ENCODE results near the gene HIBCH. TPM values are rescaled to one million over a fixed set of nuclear protein-coding genes. Genes with fewer than 3 reads are reported as not detected.

HIBCH gene
- total and polyA plus RNA-seq, 2 donors (not counting 3 experiments of a cell fraction or from before 2014, with no cell fraction given), result 6.4 to 24.7 TPM

GRCh38 chr2:190177249-190178040, 142.2 kb downstream of the HIBCH start:
- H3K4me2 ChIP-seq (ENCODE audit: insufficient read depth, low read length), result no peak overlapping the region
- H3K27me3 ChIP-seq (ENCODE audit: control insufficient read depth in 2 of 2, insufficient read depth in 2 of 2, low read length in 2 of 2), result no peaks in the 10 kb centered on the region
- DNase-seq (ENCODE audit: low read depth, low spot score), result no peak
- no peaks in the 10 kb centered on the region for H3K36me3 ChIP-seq (ENCODE audit: control insufficient read depth in 2 of 2, extremely low read depth in 1 of 2, insufficient read depth in 2 of 2, low read length in 2 of 2)
- no peaks in the 10 kb centered on the region for H3K79me2 ChIP-seq (ENCODE audit: control insufficient read depth, insufficient read depth, low read length)
- dilution Hi-C loops (cut with MboI; ENCODE audit: extremely low pct_ligation_motif_present, low sequenced_read_pairs) (no loop called here), intact Hi-C loops (cut with micrococcal nuclease) (no loop called here)
- no peaks in the 10 kb centered on the region for H3K9me3 ChIP-seq (replicated peaks; ENCODE audit: control insufficient read depth, insufficient read depth, low read length)
- TF ChIP-seq, protein P1, sequence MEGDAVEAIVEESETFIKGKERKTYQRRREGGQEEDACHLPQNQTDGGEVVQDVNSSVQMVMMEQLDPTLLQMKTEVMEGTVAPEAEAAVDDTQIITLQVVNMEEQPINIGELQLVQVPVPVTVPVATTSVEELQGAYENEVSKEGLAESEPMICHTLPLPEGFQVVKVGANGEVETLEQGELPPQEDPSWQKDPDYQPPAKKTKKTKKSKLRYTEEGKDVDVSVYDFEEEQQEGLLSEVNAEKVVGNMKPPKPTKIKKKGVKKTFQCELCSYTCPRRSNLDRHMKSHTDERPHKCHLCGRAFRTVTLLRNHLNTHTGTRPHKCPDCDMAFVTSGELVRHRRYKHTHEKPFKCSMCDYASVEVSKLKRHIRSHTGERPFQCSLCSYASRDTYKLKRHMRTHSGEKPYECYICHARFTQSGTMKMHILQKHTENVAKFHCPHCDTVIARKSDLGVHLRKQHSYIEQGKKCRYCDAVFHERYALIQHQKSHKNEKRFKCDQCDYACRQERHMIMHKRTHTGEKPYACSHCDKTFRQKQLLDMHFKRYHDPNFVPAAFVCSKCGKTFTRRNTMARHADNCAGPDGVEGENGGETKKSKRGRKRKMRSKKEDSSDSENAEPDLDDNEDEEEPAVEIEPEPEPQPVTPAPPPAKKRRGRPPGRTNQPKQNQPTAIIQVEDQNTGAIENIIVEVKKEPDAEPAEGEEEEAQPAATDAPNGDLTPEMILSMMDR (IDR thresholded peaks at IDR 0.05; ENCODE audit: extremely low read depth in 1 of 2, insufficient read depth in 1 of 2, low read depth in 1 of 2, low read length in 2 of 2), result no peak
- no peak for TF ChIP-seq GATA2 (IDR thresholded peaks at IDR 0.05; ENCODE audit: insufficient read depth, insufficient read length, low read depth, low read length)
- H3K9me1 ChIP-seq (replicated peaks; ENCODE audit: control insufficient read depth, extremely low read depth, insufficient read depth, low read length), result no peaks in the 10 kb centered on the region
- no peak for FAIRE-seq
- H3K4me3 ChIP-seq (replicated peaks in 1 of 3; ENCODE audit: insufficient read depth in 1 of 3, low read depth in 1 of 3, low read length in 3 of 3), result no peak overlapping the region
- no TSS peak for BruUV-seq (replicated peaks)
- H2AFZ ChIP-seq (ENCODE audit: low read depth, low read length), result no peak overlapping the region
- ChIA-PET CTCF (interaction anchor here (1.2 kb wide), 1 partner anchor 101 kb away, joined by 3 read pairs; no protein-coding TSS in a partner anchor), POLR2A (no interaction called here)
- no peak overlapping the region for H3K9ac ChIP-seq (replicated peaks; ENCODE audit: extremely low read depth, insufficient read depth, low read length)
- peaks cover 2% of the 10 kb centered on the region for H3K4me1 ChIP-seq (ENCODE audit: control insufficient read depth, extremely low read depth, insufficient read depth, low read length)
- no peaks in the 10 kb centered on the region for H4K20me1 ChIP-seq (replicated peaks; ENCODE audit: control insufficient read depth, extremely low read depth, insufficient read depth, low read length)
- H3K27ac ChIP-seq (ENCODE audit: insufficient read depth, low read depth, low read length), result no peak overlapping the region

GRCh38 chr2:190173392-190173791, 146.2 kb downstream of the HIBCH start:
- H3K4me2 ChIP-seq (ENCODE audit: insufficient read depth, low read length), result no peak overlapping the region
- POLR2A ChIA-PET, result no interaction called here
- no peak overlapping the region for H3K27ac ChIP-seq (ENCODE audit: insufficient read depth, low read depth, low read length)
- no peaks in the 10 kb centered on the region for H3K9me3 ChIP-seq (replicated peaks; ENCODE audit: control insufficient read depth, insufficient read depth, low read length)
- DNase-seq (ENCODE audit: low read depth, low spot score), result no peak
- FAIRE-seq, result no peak
- TF ChIP-seq JUN (IDR thresholded peaks at IDR 0.05; ENCODE audit: borderline replicate concordance, insufficient read depth, insufficient read length, low read depth), result no peak
- TF ChIP-seq EZH2 (IDR thresholded peaks at IDR 0.05; ENCODE audit: borderline replicate concordance, low read depth, low read length, severe bottlenecking), result no peak
- TF ChIP-seq, protein P2, sequence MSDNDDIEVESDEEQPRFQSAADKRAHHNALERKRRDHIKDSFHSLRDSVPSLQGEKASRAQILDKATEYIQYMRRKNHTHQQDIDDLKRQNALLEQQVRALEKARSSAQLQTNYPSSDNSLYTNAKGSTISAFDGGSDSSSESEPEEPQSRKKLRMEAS (IDR thresholded peaks at IDR 0.05; ENCODE audit: insufficient read depth, insufficient read length), result no peak
- TF ChIP-seq MYC (IDR thresholded peaks at IDR 0.05; ENCODE audit: low read depth, low read length), result no peak
- TF ChIP-seq, protein P1 (IDR thresholded peaks at IDR 0.05; ENCODE audit: extremely low read depth in 1 of 2, insufficient read depth in 1 of 2, low read depth in 1 of 2, low read length in 2 of 2), result no peak
- no peak for TF ChIP-seq GATA2 (IDR thresholded peaks at IDR 0.05; ENCODE audit: insufficient read depth, insufficient read length, low read depth, low read length)
- TF ChIP-seq FOS (IDR thresholded peaks at IDR 0.05; ENCODE audit: borderline replicate concordance, insufficient read depth, low read length), result no peak
- no peak for TF ChIP-seq POLR2A (IDR thresholded peaks at IDR 0.05; ENCODE audit: low read depth, low read length)
- TF ChIP-seq POLR2AphosphoS5 (IDR thresholded peaks at IDR 0.05; ENCODE audit: insufficient read depth, low read depth, low read length), result no peak
- dilution Hi-C loops (cut with MboI; ENCODE audit: extremely low pct_ligation_motif_present, low sequenced_read_pairs), result no loop called here
- H3K9ac ChIP-seq (replicated peaks; ENCODE audit: extremely low read depth, insufficient read depth, low read length), result no peak overlapping the region
- no peaks in the 10 kb centered on the region for H3K36me3 ChIP-seq (ENCODE audit: control insufficient read depth in 2 of 2, extremely low read depth in 1 of 2, insufficient read depth in 2 of 2, low read length in 2 of 2)
- CTCF ChIA-PET, result interaction anchor here (2.1 kb wide), 1 partner anchor 9 kb away, joined by 7 read pairs; no protein-coding TSS in a partner anchor
- no peaks in the 10 kb centered on the region for H3K27me3 ChIP-seq (ENCODE audit: control insufficient read depth in 2 of 2, insufficient read depth in 2 of 2, low read length in 2 of 2)
- no peaks in the 10 kb centered on the region for H4K20me1 ChIP-seq (replicated peaks; ENCODE audit: control insufficient read depth, extremely low read depth, insufficient read depth, low read length)
- intact Hi-C loops (cut with micrococcal nuclease), result no loop called here
- no peak overlapping the region for H2AFZ ChIP-seq (ENCODE audit: low read depth, low read length)
- BruUV-seq (replicated peaks), result no TSS peak
- H3K4me3 ChIP-seq (replicated peaks in 1 of 3; ENCODE audit: insufficient read depth in 1 of 3, low read depth in 1 of 3, low read length in 3 of 3), result no peak overlapping the region
- no peaks in the 10 kb centered on the region for H3K4me1 ChIP-seq (ENCODE audit: control insufficient read depth, extremely low read depth, insufficient read depth, low read length)
- no peaks in the 10 kb centered on the region for H3K79me2 ChIP-seq (ENCODE audit: control insufficient read depth, insufficient read depth, low read length)
- H3K9me1 ChIP-seq (replicated peaks; ENCODE audit: control insufficient read depth, extremely low read depth, insufficient read depth, low read length), result no peaks in the 10 kb centered on the region
